Renal pelvis (tissue), 4 donors: Measurements from ENCODE around the gene TRIM56. TPM values are rescaled to one million over a fixed set of nuclear protein-coding genes. Genes with fewer than 3 reads are reported as not detected.
"Not testable (repeated sequence)": the region's sequence is repeated elsewhere in the genome, so short reads cannot be mapped to it uniquely, and the experiment has no call there.

Experiments used
- DNase-seq: peaks from one replicate; pipeline ENCODE4 v3.0.0-alpha.2; 2013
- polyA plus RNA-seq, 3 donors: library from polyadenylated mRNA; unstranded; fragments of 120-200 nt; gene quantifications; one replicate each; pipeline ENCODE4 v1.2.1, GENCODE V29; 2013; ENCODE audit not compliant: insufficient read length in 3 of 3

TRIM56 gene
- polyA plus RNA-seq, 3 donors, result 14.5 to 23.2 (median 21.9) TPM

- peak; percentile 42 for DNase-seq
Observed at GRCh38 chr7:101108330-101108857, 23.1 kb downstream of the TRIM56 start.

- DNase-seq, result no peak
Observed at GRCh38 chr7:101108961-101109360, 23.7 kb downstream of the TRIM56 start.

DNA sequence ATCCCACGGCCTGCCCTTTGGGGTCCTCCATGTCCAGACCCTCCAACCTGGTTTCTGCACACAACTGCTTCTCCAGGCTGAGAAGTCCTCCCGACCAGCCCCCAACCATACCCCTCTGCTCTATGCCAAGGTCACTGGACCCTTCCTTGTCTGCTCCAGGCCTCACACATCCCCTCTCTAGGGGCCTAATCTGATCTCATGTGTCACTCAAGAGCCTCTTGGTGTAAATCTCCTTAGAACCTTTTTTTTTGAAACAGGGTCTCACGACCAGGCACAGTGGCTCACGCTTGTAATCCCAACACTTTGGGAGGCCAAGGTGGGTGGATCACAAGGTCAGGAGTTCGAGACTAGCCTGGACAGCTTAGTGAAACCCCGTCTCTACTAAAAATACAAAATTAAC, 24.1 kb downstream of the TRIM56 start:
- no peak for DNase-seq

GRCh38 chr7:101111261-101111660, 26.0 kb downstream of the TRIM56 start:
- no peak for DNase-seq

- peak; percentile 45 for DNase-seq
Observed at GRCh38 chr7:101112233-101112632, 27.0 kb downstream of the TRIM56 start.

DNA sequence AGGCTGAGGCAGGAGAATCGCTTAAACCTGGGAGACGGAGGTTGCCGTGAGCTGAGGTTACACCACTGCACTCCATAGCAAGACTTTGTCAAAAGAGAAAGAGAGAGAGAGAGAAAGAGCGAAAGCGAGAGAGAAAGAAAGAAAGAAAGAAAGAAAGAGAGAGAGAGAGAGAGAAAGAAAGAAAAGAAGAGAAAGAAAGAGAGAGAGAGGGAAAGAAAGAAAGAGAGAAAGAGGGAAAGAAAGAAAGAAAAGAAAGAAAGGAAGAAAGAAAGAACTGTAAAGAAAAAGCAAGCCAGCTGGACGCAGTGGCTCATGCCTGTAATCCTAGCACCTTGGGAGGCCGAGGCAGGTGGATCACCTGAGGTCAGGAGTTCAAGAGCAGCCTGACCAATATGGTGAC, 27.9 kb downstream of the TRIM56 start:
- DNase-seq, result not testable (repeated sequence)

DNA sequence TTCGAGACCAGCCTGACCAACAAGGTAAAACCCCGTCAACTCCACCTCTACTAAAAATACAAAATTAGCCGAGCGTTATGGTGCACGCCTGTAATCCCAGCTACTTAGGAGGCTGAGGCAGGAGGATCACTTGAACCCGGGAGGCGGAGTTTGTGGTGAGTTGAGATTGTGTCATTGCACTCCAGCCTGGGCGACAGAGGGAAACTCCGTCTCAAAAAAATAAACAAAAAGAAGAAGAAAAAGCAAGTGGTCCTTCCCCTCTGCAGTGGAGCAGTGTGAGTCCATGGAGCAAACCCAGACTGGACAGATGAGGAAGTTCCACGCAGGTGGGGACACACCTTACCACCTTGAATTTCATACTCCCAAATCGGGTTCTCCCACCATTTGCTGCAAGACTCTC, 28.6 kb downstream of the TRIM56 start:
- DNase-seq, result no peak

DNA sequence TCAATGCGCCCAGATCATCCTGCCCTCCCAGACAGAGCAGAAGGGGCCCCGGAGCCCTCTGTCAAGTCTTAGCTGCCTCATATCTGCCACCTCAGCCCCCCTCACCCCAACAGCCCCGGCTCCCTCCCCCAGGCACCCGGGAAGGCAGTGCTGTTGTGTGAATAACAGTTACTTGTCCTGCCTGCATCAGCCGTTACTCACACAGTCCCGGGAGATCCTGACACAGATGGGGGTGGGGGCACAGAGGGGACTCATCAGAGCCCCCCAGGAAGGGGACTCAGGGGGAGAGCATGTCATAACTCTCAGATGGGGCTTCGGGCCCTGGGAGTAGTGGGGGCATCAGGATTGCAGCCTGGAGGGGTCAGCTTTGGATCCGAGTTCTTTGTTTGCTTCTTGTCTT, 29.2 kb downstream of the TRIM56 start:
- DNase-seq, result no peak

- DNase-seq, result no peak
Observed at GRCh38 chr7:101115215-101115614, 29.9 kb downstream of the TRIM56 start.

GRCh38 chr7:101116898-101117297, 31.6 kb downstream of the TRIM56 start:
- no peak for DNase-seq

GRCh38 chr7:101118856-101119255, 33.6 kb downstream of the TRIM56 start:
- no peak for DNase-seq

- DNase-seq, result no peak
Observed at GRCh38 chr7:101119876-101120275, 34.6 kb downstream of the TRIM56 start.

DNA sequence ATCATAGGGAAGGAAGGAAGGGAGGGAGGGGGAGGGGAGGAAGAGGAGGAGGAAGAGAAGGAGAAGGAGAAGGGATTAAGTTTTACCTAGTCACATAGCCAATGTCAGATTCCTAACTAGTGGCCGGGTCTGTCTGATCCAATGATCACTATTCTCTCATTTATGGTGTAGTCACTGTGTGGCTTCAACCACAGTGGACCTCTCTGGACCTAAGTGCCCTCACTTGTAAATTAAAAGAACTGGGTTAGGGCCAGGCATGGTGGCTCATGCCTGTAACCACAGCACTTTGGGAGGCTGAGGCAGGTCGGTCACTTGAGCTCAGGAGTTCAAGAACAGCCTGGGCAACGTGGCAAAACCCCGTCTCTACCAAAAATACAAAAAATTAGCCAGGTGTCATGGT, 35.0 kb downstream of the TRIM56 start:
- no peak for DNase-seq

- DNase-seq, result not testable (repeated sequence)
Observed at GRCh38 chr7:101121631-101121990, 36.3 kb downstream of the TRIM56 start.

GRCh38 chr7:101121991-101122932, 37.0 kb downstream of the TRIM56 start:
- DNase-seq, result peak; percentile 91

GRCh38 chr7:101122933-101123702, 37.8 kb downstream of the TRIM56 start:
- DNase-seq, result no peak

- no peak for DNase-seq
Observed at GRCh38 chr7:101123703-101124068, 38.4 kb downstream of the TRIM56 start.

DNA sequence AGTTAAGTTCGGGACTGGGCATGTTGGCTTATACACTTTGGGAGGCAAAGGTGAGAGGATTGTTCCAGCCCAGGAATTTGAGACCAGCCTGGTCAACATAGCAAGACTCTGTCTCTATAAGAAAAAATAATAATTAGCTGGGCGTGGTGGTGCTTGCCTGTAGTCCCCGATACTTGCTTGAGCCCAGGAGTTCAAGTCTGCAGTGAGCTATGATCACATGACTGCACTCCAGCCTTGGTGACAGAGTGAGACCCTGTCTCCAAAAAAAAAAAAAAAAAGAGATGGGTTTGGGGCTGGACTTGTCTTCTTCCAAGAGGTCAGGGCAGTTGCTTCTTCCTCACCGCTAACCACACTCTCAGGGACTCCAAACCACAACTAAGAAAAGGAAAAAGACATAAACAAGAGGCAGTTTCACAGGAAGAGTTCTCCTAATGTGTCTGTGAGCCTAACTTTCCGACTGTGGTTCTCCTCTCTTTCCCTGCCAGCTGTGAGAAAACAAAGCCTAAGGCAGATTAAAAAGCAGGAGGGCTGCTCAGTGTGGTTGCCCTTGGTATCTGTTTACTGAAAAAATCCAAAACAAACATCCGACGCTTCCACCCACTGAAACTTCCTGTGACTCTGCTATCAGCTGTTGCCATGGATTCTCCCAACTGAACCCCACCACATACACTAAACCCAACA, 39.2 kb downstream of the TRIM56 start:
- DNase-seq, result peak; percentile 51

- no peak for DNase-seq
Observed at GRCh38 chr7:101125989-101126650, 40.8 kb downstream of the TRIM56 start.

GRCh38 chr7:101126651-101127459, 41.6 kb downstream of the TRIM56 start, which contains the start of gene SERPINE1:
TSS of gene SERPINE1 (plus strand) at chr7:101127104. CDS start at chr7:101128394, 1,290 bp downstream.
- peak; percentile 92 for DNase-seq
